HCT116 (cell line): Measurements from ENCODE around the gene LAMC2. TPM values are rescaled to one million over a fixed set of nuclear protein-coding genes. Genes with fewer than 3 reads are reported as not detected.

Source experiments
- ATAC-seq: fragments of 200-7000 bp; cut with Tn5 transposase; 2 replicates; pipeline ENCODE4 v1.9.1; 2020; ENCODE audit warnings: mild to moderate bottlenecking, moderate library complexity
- BruUV-seq: library from RNA; stranded (reverse); fragments of 400-500 nt; replicated peaks from 2 replicates; lab custom pipeline; 2021; lab: Mats Ljungman, UMichigan
- CTCF ChIA-PET: fragments of 300-600 bp; sonication (Branson Sonifier 250); formaldehyde crosslinking; loops from one replicate; lab custom pipeline; 2021; ENCODE audit warnings: antibody characterized with exemption; lab: Charles Lee
- POLR2A ChIA-PET: fragments of 300-600, 350-600 bp; sonication (Branson Sonifier 250); formaldehyde crosslinking; loops from one replicate; lab custom pipeline; 2021; ENCODE audit warnings: antibody characterized with exemption; lab: Charles Lee
- RAD21 ChIA-PET, 2 experiments: fragments of 300-600 bp; sonication (Branson Sonifier 250); formaldehyde crosslinking; loops; one replicate each; lab custom pipeline; 2023; ENCODE audit warnings: low total read pairs in 2 of 2; ENCODE audit not compliant: uncharacterized antibody in 2 of 2, unreplicated experiment in 2 of 2, low non-redundant PET in 1 of 2; lab: Charles Lee
- DNase-seq: peaks from one replicate; pipeline ENCODE4 v3.0.0-alpha.2; 2010; ENCODE audit warnings: low read depth, low spot score
- H2AFZ ChIP-seq: fragments of 200-600 bp; shearing (Covaris generic), sonication (generic); 2 replicates; pipeline ENCODE4 v1.6.1; 2017; ENCODE audit warnings: low read depth, mixed run types, mixed read lengths, antibody characterized with exemption, low read length; ENCODE audit not compliant: poor library complexity, severe bottlenecking
- H3K27ac ChIP-seq: 2 replicates; pipeline ENCODE4 v1.5.1; 2012; ENCODE audit warnings: low read depth, low read length
- H3K27me3 ChIP-seq: fragments of 200-600 bp; sonication (generic); 2 replicates; pipeline ENCODE4 v1.6.1; 2016; ENCODE audit warnings: mixed run types, low read length, mixed read lengths; ENCODE audit not compliant: insufficient read depth
- H3K36me3 ChIP-seq, 2 experiments: fragments of 200-500 bp in 1 of 2; fragments of 200-600 bp in 1 of 2; sonication (Bioruptor generic) in 1 of 2; sonication (generic) in 1 of 2; 2 replicates each; pipeline versions ENCODE4 v1.5.1 to v1.6.1; 2014 to 2016; ENCODE audit warnings: low read length in 2 of 2, inconsistent platforms in 1 of 2, mixed read lengths in 1 of 2, mixed run types in 1 of 2; ENCODE audit not compliant: insufficient read depth in 2 of 2, control insufficient read depth in 1 of 2
- H3K4me1 ChIP-seq, 2 experiments: fragments of 200-600 bp in 1 of 2; sonication (generic) in 1 of 2; 2 replicates each; pipeline versions ENCODE4 v1.5.1 to v1.6.1; 2012 to 2017; ENCODE audit warnings: low read length in 2 of 2, inconsistent platforms in 1 of 2, mild to moderate bottlenecking in 1 of 2, mixed read lengths in 1 of 2, mixed run types in 1 of 2, moderate library complexity in 1 of 2; ENCODE audit not compliant: insufficient read depth in 2 of 2, control insufficient read depth in 1 of 2
- H3K4me2 ChIP-seq: fragments of 200-600 bp; sonication (generic); 2 replicates; pipeline ENCODE4 v1.6.1; 2017; ENCODE audit warnings: mixed run types, low read length, mixed read lengths
- H3K4me3 ChIP-seq, 2 experiments: fragments of 200-600 bp in 1 of 2; sonication (generic) in 1 of 2; replicated peaks in 1 of 2; 2 replicates each; pipeline ENCODE4 v1.5.1; 2011 to 2016; ENCODE audit warnings: low read length in 2 of 2, control low read depth in 1 of 2, low read depth in 1 of 2, mild to moderate bottlenecking in 1 of 2, mixed read lengths in 1 of 2, mixed run types in 1 of 2
- H3K79me2 ChIP-seq: fragments of 200-600 bp; sonication (generic); 2 replicates; pipeline ENCODE4 v1.6.1; 2017; ENCODE audit warnings: mild to moderate bottlenecking, mixed run types, low read length, moderate library complexity, mixed read lengths; ENCODE audit not compliant: insufficient read depth
- H3K9ac ChIP-seq: fragments of 200-600 bp; sonication (generic); 2 replicates; pipeline ENCODE4 v1.6.1; 2016; ENCODE audit warnings: low read length, mixed read lengths
- H3K9me2 ChIP-seq: fragments of 200-600 bp; sonication (generic), shearing (Covaris generic); 2 replicates; pipeline ENCODE4 v1.6.1; 2017; ENCODE audit warnings: mixed run types, mild to moderate bottlenecking, moderate library complexity; ENCODE audit not compliant: insufficient read depth
- H3K9me3 ChIP-seq, 2 experiments: fragments of 200-500 bp in 1 of 2; fragments of 200-600 bp in 1 of 2; sonication (Bioruptor generic) in 1 of 2; sonication (generic) in 1 of 2; 2 replicates each; pipeline ENCODE4 v1.6.1; 2014 to 2017; ENCODE audit warnings: low read length in 2 of 2, mixed read lengths in 2 of 2, inconsistent platforms in 1 of 2, low read depth in 1 of 2, mild to moderate bottlenecking in 1 of 2, mixed run types in 1 of 2, moderate library complexity in 1 of 2; ENCODE audit not compliant: control insufficient read depth in 1 of 2, insufficient read depth in 1 of 2
- H4K20me1 ChIP-seq: fragments of 200-600 bp; sonication (generic), shearing (Covaris generic); 2 replicates; pipeline ENCODE4 v1.6.1; 2017; ENCODE audit warnings: mixed run types, mild to moderate bottlenecking, moderate library complexity; ENCODE audit not compliant: insufficient read depth
- CEBPB ChIP-seq: IDR thresholded peaks from 2 replicates; pipeline ENCODE4 v1.6.1; 2012; ENCODE audit warnings: low read depth
- ELF1 ChIP-seq: IDR thresholded peaks from 2 replicates; pipeline ENCODE4 v1.6.1; 2012; ENCODE audit warnings: low read depth, borderline replicate concordance
- EZH2 ChIP-seq: fragments of 200-600 bp; sonication (generic); IDR thresholded peaks from 2 replicates; pipeline ENCODE4 v1.6.1; 2017; ENCODE audit warnings: antibody characterized with exemption, mixed run types
- POLR2A ChIP-seq: IDR thresholded peaks from 2 replicates; pipeline ENCODE4 v1.7.0; 2011; ENCODE audit warnings: borderline replicate concordance; ENCODE audit not compliant: insufficient read depth, insufficient read length; ENCODE audit errors: extremely low read depth
- POLR2AphosphoS5 ChIP-seq: IDR thresholded peaks from 2 replicates; pipeline ENCODE4 v1.6.1; 2011; ENCODE audit warnings: mild to moderate bottlenecking, low read depth, low read length, moderate library complexity
- RAD21 ChIP-seq: IDR thresholded peaks from 2 replicates; pipeline ENCODE4 v1.6.1; 2012; ENCODE audit warnings: low read depth, mild to moderate bottlenecking
- ZFX ChIP-seq: fragments of 450-650 bp; IDR thresholded peaks from 2 replicates; pipeline ENCODE4 v1.6.1; 2017
- intact Hi-C: fragments of 100-400 bp; cut with micrococcal nuclease; formaldehyde crosslinking; loops from 2 replicates; pipeline ENCODE4 v1.10.0; 2022
- total RNA-seq: library from RNA; stranded (reverse); gene quantifications from one replicate; pipeline ENCODE4 v1.2.1, GENCODE V29; 2021; ENCODE audit not compliant: unreplicated experiment
- TF ChIP-seq, protein P1 (sequence below): IDR thresholded peaks from 2 replicates; pipeline ENCODE4 v1.6.1; 2011; ENCODE audit warnings: mild to moderate bottlenecking, low read length, moderate library complexity; ENCODE audit not compliant: insufficient replicate concordance; ENCODE audit errors: extremely low read depth

The LAMC2 gene
- total RNA-seq, 1 experiment from 2014 or later: 22.2 TPM

DNA sequence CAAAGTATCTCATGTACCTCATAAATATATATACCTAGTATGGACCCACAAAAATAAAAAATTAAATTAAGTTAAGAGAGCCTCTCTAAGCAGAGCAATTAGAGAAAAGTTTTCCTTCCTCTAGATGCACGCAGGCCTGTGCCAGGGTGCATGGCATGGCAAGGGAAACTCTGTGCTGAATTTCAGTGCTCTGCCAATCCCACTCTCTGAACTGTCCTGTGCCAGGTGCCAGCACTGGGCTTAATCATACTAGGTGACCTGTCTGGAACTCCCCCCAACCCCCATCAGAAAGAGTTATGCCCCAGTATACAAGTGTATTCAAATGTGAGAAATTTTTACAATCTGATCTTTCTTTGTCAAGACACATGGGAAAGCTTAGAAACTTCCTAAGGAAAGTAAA, 10.4 kb upstream of the LAMC2 start:
- DNase-seq (no peak), ATAC-seq (no peak)
- no peak overlapping the region for H3K27ac ChIP-seq
- no peak overlapping the region for H3K4me2 ChIP-seq
- RAD21 ChIA-PET: no interaction called here
- CTCF ChIA-PET: no interaction called here
- H3K79me2 ChIP-seq: no peaks in the 10 kb centered on the region
- no peak overlapping the region for H3K4me3 ChIP-seq
- no peaks in the 10 kb centered on the region for H3K9me3 ChIP-seq
- H3K9ac ChIP-seq: no peak overlapping the region
- H3K36me3 ChIP-seq: no peaks in the 10 kb centered on the region
- H3K9me2 ChIP-seq: no peaks in the 10 kb centered on the region
- peak overlapping the region; percentile 87 for H2AFZ ChIP-seq
- BruUV-seq: no TSS peak
- no peaks in the 10 kb centered on the region for H4K20me1 ChIP-seq
- H3K27me3 ChIP-seq: no peaks in the 10 kb centered on the region
- H3K4me1 ChIP-seq: peaks cover 5 to 6% of the 10 kb centered on the region in 2 experiments; a peak in 2 of 4 replicates
- POLR2A ChIA-PET: no interaction called here
- intact Hi-C loops: no loop called here
- TF ChIP-seq, protein P1, sequence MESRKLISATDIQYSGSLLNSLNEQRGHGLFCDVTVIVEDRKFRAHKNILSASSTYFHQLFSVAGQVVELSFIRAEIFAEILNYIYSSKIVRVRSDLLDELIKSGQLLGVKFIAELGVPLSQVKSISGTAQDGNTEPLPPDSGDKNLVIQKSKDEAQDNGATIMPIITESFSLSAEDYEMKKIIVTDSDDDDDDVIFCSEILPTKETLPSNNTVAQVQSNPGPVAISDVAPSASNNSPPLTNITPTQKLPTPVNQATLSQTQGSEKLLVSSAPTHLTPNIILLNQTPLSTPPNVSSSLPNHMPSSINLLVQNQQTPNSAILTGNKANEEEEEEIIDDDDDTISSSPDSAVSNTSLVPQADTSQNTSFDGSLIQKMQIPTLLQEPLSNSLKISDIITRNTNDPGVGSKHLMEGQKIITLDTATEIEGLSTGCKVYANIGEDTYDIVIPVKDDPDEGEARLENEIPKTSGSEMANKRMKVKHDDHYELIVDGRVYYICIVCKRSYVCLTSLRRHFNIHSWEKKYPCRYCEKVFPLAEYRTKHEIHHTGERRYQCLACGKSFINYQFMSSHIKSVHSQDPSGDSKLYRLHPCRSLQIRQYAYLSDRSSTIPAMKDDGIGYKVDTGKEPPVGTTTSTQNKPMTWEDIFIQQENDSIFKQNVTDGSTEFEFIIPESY: no peak

DNA sequence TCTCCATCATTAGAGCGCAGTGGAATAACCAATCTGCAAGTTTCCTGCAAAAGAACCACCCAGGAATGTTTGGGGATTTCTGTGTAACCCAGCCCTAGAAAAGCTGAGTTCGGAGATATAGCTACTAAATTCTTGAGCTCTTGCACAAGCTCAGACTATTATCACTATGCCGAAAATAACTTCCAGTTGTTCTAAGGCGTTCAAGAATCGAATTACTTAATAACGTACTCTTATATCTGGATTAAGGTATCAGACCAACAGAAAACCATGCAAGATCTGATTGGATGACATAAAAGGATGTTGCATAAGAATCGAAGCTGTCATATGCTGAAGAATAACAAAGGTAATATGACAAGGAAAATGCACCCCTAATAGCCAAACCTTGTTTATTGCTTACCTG, 7.5 kb upstream of the LAMC2 start:
- ChIA-PET RAD21 (no interaction called here), CTCF (no interaction called here), POLR2A (no interaction called here)
- no peak overlapping the region for H3K9ac ChIP-seq
- H4K20me1 ChIP-seq: no peaks in the 10 kb centered on the region
- intact Hi-C loops: no loop called here
- H3K79me2 ChIP-seq: no peaks in the 10 kb centered on the region
- H3K4me3 ChIP-seq: no peak overlapping the region
- no peaks in the 10 kb centered on the region for H3K36me3 ChIP-seq
- peak overlapping the region; percentile 22 for H2AFZ ChIP-seq
- H3K27ac ChIP-seq: no peak overlapping the region
- TF ChIP-seq ELF1 (no peak), EZH2 (no peak), CEBPB (no peak), POLR2A (no peak), ZFX (no peak), POLR2AphosphoS5 (no peak), RAD21 (no peak)
- peaks cover 5 to 12% of the 10 kb centered on the region in 2 experiments; a peak in 3 of 4 replicates for H3K4me1 ChIP-seq
- ATAC-seq (no peak), DNase-seq (no peak)
- no TSS peak for BruUV-seq
- H3K4me2 ChIP-seq: no peak overlapping the region
- no peaks in the 10 kb centered on the region for H3K27me3 ChIP-seq
- H3K9me2 ChIP-seq: no peaks in the 10 kb centered on the region
- H3K9me3 ChIP-seq: no peaks in the 10 kb centered on the region
